Adrenal gland (tissue), 19 donors: ENCODE results near the gene NCOA1. TPM values are rescaled to one million over a fixed set of nuclear protein-coding genes. Genes with fewer than 3 reads are reported as not detected.
A peak's percentile ranks its signal among the peaks of the same experiment; 100 is the strongest.

Source experiments
- DNase-seq, 7 donors: peaks; one replicate each; pipeline ENCODE4 v3.0.0-alpha.2; 2019 to 2020
- H3K27ac ChIP-seq, 5 donors: fragments of 200-600 bp; sonication (generic) in 4 of 5; 1 replicate in 3 of 5; 2 replicates in 2 of 5; pipeline versions ENCODE4 v1.5.1 to v1.8.0; 2016 to 2020; ENCODE audit warnings: mild to moderate bottlenecking in 1 of 5
- H3K27me3 ChIP-seq: fragments of 200-600 bp; 2 replicates; pipeline ENCODE4 v1.8.0; 2021
- H3K36me3 ChIP-seq, 2 donors: fragments of 200-600 bp; replicated peaks in 1 of 2; 1 replicate in 1 of 2; 2 replicates in 1 of 2; pipeline versions ENCODE4 v1.5.1 to v1.8.0; 2018 to 2022
- H3K4me1 ChIP-seq, 2 donors: fragments of 200-600 bp; replicated peaks in 1 of 2; 1 replicate in 1 of 2; 2 replicates in 1 of 2; pipeline versions ENCODE4 v1.5.1 to v1.8.0; 2018 to 2021
- H3K4me3 ChIP-seq, 4 donors: fragments of 200-600 bp; sonication (generic) in 3 of 4; one replicate each; pipeline ENCODE4 v1.5.1; 2016 to 2018
- H3K9me3 ChIP-seq, 3 donors: fragments of 200-600 bp; sonication (generic) in 1 of 3; replicated peaks in 1 of 3; 1 replicate in 2 of 3; 2 replicates in 1 of 3; pipeline versions ENCODE4 v1.5.1 to v1.8.0; 2016 to 2021
- POLR2A ChIP-seq, 2 donors: fragments of 450-650 bp; IDR thresholded peaks; one replicate each; pipeline ENCODE4 v1.6.1; 2017; ENCODE audit warnings: antibody characterized with exemption in 2 of 2, mild to moderate bottlenecking in 2 of 2, moderate library complexity in 1 of 2
- WGBS, 4 donors: extraction: QIAGEN DNeasy Blood & Tissue Kit in 2 of 4; methylation state at CpG; one replicate each; pipeline versions ENCODE4 v1.1.5 to v1.1.7; 2013 to 2017; 5-methylcytosine and 5-hydroxymethylcytosine counted together
- intact Hi-C, 2 donors: fragments of 100-400 bp; cut with DNase I; formaldehyde crosslinking; loops; one replicate each; pipeline versions ENCODE4 v1.14.1 to v1.15.0; 2022 to 2023
- long read RNA-seq, 10 donors: library from polyadenylated mRNA in 3 of 10; unstranded in 2 of 10; stranded (forward) in 1 of 10; transcript quantifications; one replicate each; pipeline ENCODE4 v2.0.0 and lab custom pipeline, GENCODE V29; 2021 to 2026
- polyA plus RNA-seq, 3 donors: library from polyadenylated mRNA; stranded (reverse); fragments of 200-250 nt in 2 of 3; fragments of 350-450 nt in 1 of 3; fragmentation: Illumina TruSeq in 1 of 3; extraction: RNeasy Lipid Tissue Mini Kit (QIAGEN cat#74804) in 1 of 3; gene quantifications; one replicate each; pipeline ENCODE4 v1.2.3, GENCODE V29; 2013 to 2014
- total RNA-seq, 9 donors: library from RNA; depleted of rRNA in 4 of 9; stranded (reverse); fragments of >200 nt in 4 of 9; fragments of 120-200 nt in 1 of 9; fragmentation: NEBNext Ultra II Directional in 1 of 9; extraction: Animal tissue kit (Norgen Biotek cat#: 25700) in 1 of 9; gene quantifications; one replicate each; pipeline versions ENCODE4 v1.1.0 to v1.2.4, GENCODE V29; 2013 to 2023
- TF ChIP-seq, protein P1 (sequence below), 6 experiments: fragments of 450-650 bp in 4 of 6; fragments of 200-600 bp in 2 of 6; sonication (generic) in 1 of 6; IDR thresholded peaks; 1 replicate in 5 of 6; 2 replicates in 1 of 6; pipeline versions ENCODE4 v1.5.1 to v1.8.0; 2016 to 2021; ENCODE audit warnings: antibody characterized with exemption in 6 of 6, mild to moderate bottlenecking in 2 of 6, moderate library complexity in 1 of 6
- donor health status: healthy with polysubstance abuse.
- donor health status: Bipolar disorder and iron deficiency.
- donor health status: DM: yes; HTN: yes; CAD: no.
- donor health status: DM: no; HTN: no; CAD: no.
- donor health status: DM: no; HTN: no; CAD: no.
- donor health status: DM: yes; HTN: yes; CAD: no.

The NCOA1 gene
- total RNA-seq: 10 to 100 TPM; 41.0 to 85.5 (median 56.4) TPM
- 10 to 100 TPM; 13.6 to 40.6 (median 14.6) TPM for polyA plus RNA-seq
- long read RNA-seq, donor 1: 0 reads
- long read RNA-seq, donor 2: 0 reads
- long read RNA-seq, donor 3: 0 reads
- long read RNA-seq, donor 4, partial matches to known transcripts: 6 of 10 reads
- long read RNA-seq, donor 4, other reads (novel, unspliced or antisense): 4 of 10 reads
- long read RNA-seq, donor 5, full-length matches to known transcripts: 1 of 83 reads
- long read RNA-seq, donor 5, partial matches to known transcripts: 11 of 83 reads
- long read RNA-seq, donor 5, other reads (novel, unspliced or antisense): 71 of 83 reads
- long read RNA-seq, donor 6, partial matches to known transcripts: 3 of 4 reads
- long read RNA-seq, donor 6, other reads (novel, unspliced or antisense): 1 of 4 reads
- long read RNA-seq, donor 7: 0 reads
- long read RNA-seq, donor 8: 0 reads
- long read RNA-seq, donor 9, partial matches to known transcripts: 214 of 214 reads
- long read RNA-seq, donor 9, other reads (novel, unspliced or antisense): 0 of 214 reads
- long read RNA-seq, donor 10: 0 reads

DNA sequence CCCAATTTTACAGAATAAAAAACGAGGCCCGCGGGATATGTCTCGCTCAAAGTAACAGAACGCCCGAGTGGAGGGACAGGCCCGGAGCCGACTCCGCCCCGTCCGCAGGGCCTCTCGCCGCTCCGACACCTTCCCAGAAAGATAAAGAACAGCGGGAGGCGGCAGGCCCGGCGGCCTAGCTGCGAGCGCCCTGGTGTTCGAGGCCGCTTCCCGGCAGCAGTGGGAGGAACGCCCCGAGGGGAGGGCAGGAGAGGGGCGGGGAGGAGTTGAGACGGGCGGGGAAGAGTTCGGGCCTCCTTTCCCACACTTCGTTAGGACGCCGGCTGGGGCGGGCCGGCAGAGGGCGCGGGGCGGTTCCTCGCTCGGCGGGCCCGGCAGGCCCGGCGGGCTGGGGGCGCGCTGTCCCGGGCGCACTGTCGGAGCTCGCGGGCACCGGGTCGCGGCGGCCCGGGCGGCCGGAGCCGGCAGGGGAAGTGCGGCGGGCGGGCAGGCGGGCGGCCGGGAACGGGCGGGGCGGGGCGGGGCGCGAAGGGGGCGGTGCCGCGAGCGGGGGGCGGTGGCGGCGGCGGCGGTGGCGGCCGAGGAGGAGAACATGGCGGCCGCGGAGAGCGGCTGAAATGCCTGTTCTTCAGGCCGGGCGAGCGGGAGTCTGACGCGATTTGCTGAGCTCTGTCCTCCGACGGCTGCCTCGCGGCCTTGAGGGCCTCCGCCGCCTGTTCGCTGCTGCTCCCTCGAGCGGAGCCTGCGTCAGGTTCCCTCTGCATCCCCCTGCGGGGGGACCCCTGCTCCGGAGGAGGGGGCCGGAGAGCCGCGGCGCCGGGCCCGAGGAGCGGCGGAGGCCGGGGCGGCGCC, at the start of gene NCOA1:
NCOA1 (plus strand) TSS at position 565 of the 852 bp plus-strand sequence. CDS start 167,424 bp downstream, outside the sequence.
- H3K27ac ChIP-seq: peak within 1 kb of the TSS; percentile 61 to 99 (median 84)
- H3K36me3 ChIP-seq: no peaks in the 10 kb centered on the region
- H3K4me3 ChIP-seq: peak within 1 kb of the TSS in 3 of 4 donors; percentile 68 to 98 (median 93)
- intact Hi-C loops: loop anchor here in 1 of 2 donors (10.0 kb wide), 1 partner anchor 304 kb away; the partner anchor contains the start of genes CENPO and PTRHD1
- H3K9me3 ChIP-seq: no peaks in the 10 kb centered on the region
- H3K27me3 ChIP-seq: no peaks in the 10 kb centered on the region
- WGBS, 4 donors: 0% methylated on average over 12 to 108 of the region's 113 CpGs
- peak; percentile 19 to 49 for TF ChIP-seq POLR2A (IDR thresholded peaks at IDR 0.05)
- TF ChIP-seq, protein P1, sequence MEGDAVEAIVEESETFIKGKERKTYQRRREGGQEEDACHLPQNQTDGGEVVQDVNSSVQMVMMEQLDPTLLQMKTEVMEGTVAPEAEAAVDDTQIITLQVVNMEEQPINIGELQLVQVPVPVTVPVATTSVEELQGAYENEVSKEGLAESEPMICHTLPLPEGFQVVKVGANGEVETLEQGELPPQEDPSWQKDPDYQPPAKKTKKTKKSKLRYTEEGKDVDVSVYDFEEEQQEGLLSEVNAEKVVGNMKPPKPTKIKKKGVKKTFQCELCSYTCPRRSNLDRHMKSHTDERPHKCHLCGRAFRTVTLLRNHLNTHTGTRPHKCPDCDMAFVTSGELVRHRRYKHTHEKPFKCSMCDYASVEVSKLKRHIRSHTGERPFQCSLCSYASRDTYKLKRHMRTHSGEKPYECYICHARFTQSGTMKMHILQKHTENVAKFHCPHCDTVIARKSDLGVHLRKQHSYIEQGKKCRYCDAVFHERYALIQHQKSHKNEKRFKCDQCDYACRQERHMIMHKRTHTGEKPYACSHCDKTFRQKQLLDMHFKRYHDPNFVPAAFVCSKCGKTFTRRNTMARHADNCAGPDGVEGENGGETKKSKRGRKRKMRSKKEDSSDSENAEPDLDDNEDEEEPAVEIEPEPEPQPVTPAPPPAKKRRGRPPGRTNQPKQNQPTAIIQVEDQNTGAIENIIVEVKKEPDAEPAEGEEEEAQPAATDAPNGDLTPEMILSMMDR (IDR thresholded peaks at IDR 0.05): peak in 3 of 6 experiments; percentile 16 to 30 (median 19)
- peaks cover 7 to 34% of the 10 kb centered on the region in 2 donors for H3K4me1 ChIP-seq
- DNase-seq: peak; percentile 89 to 93 (median 91)

- H3K9me3 ChIP-seq: no peaks in the 10 kb centered on the region
- no peak overlapping the region for H3K4me3 ChIP-seq
- no peaks in the 10 kb centered on the region for H3K36me3 ChIP-seq
- TF ChIP-seq, protein P1 (IDR thresholded peaks at IDR 0.05): no peak
- TF ChIP-seq POLR2A (IDR thresholded peaks at IDR 0.05): no peak
- DNase-seq: no peak
- no peak overlapping the region for H3K27ac ChIP-seq
- no peaks in the 10 kb centered on the region for H3K27me3 ChIP-seq
- H3K4me1 ChIP-seq: peaks cover 0 to 10% of the 10 kb centered on the region in 2 donors
- 73 to 88% (median 78%) methylated on average over 1 of the region's 1 CpG for WGBS, 4 donors
- intact Hi-C loops: no loop called here
Observed at GRCh38 chr2:24448797-24449196, 42.3 kb upstream of the NCOA1 start.

GRCh38 chr2:24449344-24449743, 41.7 kb upstream of the NCOA1 start:
- no peaks in the 10 kb centered on the region for H3K27me3 ChIP-seq
- no peaks in the 10 kb centered on the region for H3K9me3 ChIP-seq
- no peaks in the 10 kb centered on the region for H3K36me3 ChIP-seq
- peaks cover 0 to 14% of the 10 kb centered on the region in 2 donors for H3K4me1 ChIP-seq
- intact Hi-C loops: no loop called here
- 56 to 72% (median 61%) methylated on average over 1 of the region's 1 CpG for WGBS, 4 donors
- TF ChIP-seq, protein P1 (IDR thresholded peaks at IDR 0.05): no peak
- TF ChIP-seq POLR2A (IDR thresholded peaks at IDR 0.05): no peak
- no peak overlapping the region for H3K27ac ChIP-seq
- H3K4me3 ChIP-seq: no peak overlapping the region
- no peak for DNase-seq
